ENCODE results near the gene ZBTB20.
A peak's percentile ranks its signal among the peaks of the same experiment; 100 is the strongest.

ZBTB20 gene

DNA sequence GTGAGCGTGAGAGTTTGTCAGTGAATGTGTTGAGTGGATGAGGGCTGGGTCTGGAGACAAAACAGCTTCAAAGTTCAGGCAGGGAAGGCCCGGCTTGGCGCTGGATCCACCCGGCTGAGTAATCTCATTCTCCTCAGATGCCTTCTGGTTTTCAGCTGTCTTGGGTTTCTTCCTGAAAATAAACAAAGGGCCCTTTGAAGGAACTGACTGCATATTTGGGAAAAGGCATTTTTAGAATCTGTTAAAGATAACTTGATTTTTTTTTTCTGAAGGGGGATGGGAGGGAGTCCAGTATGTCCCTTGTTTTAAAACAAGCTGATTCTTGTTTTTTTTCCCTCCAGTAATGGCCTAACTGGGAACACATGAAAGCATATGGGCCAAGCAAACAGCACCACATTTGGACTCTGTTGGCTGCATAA lies 766.8 kb downstream of the ZBTB20 start:
- H3K36me3 Mint-ChIP-seq = peaks cover 7 to 28% of the 10 kb centered on the region in 2 donors
- no peak overlapping the region for H3K4me3 Mint-ChIP-seq
- H3K4me1 Mint-ChIP-seq = peaks cover 0 to 5% of the 10 kb centered on the region in 2 donors
- H3K9me3 Mint-ChIP-seq = no peaks in the 10 kb centered on the region
- H3K27ac Mint-ChIP-seq = no peak overlapping the region
- ATAC-seq (replicated peaks) = no peak
- no peaks in the 10 kb centered on the region for H3K27me3 Mint-ChIP-seq
- no peak for DNase-seq

DNA sequence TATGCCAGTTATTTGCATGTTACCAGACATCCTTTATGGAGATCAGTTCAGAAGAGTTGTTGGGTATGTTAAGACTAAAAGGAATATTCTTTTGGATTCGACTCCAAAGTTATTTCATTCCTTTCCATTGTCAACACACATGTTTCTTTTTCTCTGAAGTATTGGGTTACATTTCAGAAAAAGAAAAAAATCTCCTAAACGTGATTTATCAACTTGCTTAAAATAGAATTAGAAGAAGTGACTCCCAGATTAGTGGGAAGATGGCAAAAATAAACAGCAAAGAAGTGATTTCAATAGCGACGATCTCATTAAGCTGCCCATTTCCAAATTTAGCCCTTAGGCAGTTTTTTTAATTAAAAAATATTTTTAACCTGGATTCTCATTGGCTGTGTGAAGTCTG lies 767.8 kb downstream of the ZBTB20 start:
- Mint-ChIP-seq H3K27me3 (no peaks in the 10 kb centered on the region), H3K27ac (no peak overlapping the region)

DNA sequence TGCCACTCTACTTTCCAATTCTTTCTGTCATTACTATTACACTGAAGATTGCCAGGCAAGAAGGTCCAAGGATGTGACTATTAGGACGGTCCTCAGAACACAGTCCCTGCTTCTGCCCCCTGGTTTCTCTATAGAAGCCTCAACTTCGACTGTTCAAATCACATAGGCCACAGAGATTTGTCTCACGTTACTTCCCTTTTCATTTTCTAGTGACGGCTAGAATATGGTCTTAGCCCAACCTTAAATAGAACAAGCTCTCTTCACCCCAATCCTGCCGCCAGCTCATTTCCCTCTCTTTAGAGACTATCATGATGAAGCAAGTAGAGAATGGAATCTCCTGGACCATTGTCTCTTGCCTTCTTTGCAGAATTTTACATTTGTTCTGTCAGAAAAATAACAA lies 768.3 kb downstream of the ZBTB20 start:
- no peak for DNase-seq
- no peak overlapping the region for H3K4me3 Mint-ChIP-seq
- peak overlapping the region; percentile 20 for H3K27ac Mint-ChIP-seq
- no peaks in the 10 kb centered on the region for H3K4me1 Mint-ChIP-seq
- H3K9me3 Mint-ChIP-seq = no peaks in the 10 kb centered on the region
- H3K36me3 Mint-ChIP-seq = peaks cover 7 to 28% of the 10 kb centered on the region in 2 donors
- H3K27me3 Mint-ChIP-seq = no peaks in the 10 kb centered on the region
- ATAC-seq (replicated peaks) = no peak

More for the DNA sequence above, 767.8 kb downstream of the ZBTB20 start:
- ATAC-seq (replicated peaks) = no peak
- H3K4me1 Mint-ChIP-seq = peaks cover 0 to 4% of the 10 kb centered on the region in 2 donors
- H3K36me3 Mint-ChIP-seq = peaks cover 7 to 28% of the 10 kb centered on the region in 2 donors
- no peak overlapping the region for H3K4me3 Mint-ChIP-seq
- DNase-seq = no peak
- no peaks in the 10 kb centered on the region for H3K9me3 Mint-ChIP-seq

DNA sequence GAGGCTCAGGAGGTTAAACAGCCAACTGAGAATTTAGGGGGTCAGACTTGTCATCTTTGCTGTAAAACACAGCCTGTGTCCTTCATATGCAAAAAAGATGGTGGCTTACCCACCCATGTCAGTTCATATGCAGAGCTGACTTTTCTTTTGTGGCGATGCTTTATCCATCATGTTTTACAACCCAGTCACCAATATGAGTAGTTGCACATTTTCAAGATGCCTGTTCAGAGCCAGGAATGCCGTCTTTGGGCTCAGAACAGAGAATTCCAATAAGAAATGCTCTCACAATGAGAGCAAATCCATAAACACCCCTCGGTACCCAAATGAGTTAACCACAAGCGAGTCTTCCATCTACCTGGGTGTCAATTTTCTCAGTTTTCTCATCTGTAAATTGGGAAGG lies 769.7 kb downstream of the ZBTB20 start:
- DNase-seq = no peak
- Mint-ChIP-seq H3K4me1 (no peaks in the 10 kb centered on the region), H3K27ac (no peak overlapping the region), H3K27me3 (no peaks in the 10 kb centered on the region), H3K4me3 (no peak overlapping the region), H3K9me3 (no peaks in the 10 kb centered on the region), H3K36me3 (peaks cover 7 to 28% of the 10 kb centered on the region in 2 donors)
- ATAC-seq (replicated peaks) = no peak

DNA sequence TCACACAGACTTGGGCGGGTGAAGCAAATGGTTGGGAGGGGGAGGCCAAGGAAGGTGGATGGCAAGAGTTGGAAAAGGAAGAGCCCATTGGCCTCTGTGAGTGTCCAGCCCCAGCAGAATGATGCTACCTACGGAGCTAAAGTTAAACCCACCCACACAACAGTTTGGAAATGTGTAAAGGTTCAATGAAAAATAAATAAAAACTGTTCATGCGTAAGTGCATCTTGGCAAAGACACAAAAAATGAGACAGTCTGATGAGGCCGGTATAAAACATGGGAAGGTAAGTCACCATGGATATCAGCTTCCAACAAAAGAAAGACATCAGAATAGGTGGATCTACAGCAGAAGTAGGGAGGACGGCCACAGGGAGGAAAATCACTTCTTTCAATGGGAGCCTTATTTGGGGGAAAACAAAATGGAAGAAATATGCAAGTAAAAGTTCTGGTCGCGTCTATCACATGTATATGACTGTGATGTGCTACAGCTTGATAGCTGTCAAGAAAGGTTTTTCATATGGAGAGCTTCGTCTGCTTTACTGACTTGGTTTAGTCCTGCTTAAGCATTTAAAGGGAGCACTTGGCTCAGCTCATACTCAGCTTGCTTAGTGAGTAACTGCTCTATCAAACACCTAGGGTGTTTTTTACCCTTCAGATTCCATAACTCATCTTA lies 770.4 kb downstream of the ZBTB20 start:
- Mint-ChIP-seq H3K4me1 (no peaks in the 10 kb centered on the region), H3K9me3 (no peaks in the 10 kb centered on the region), H3K36me3 (peaks cover 7 to 35% of the 10 kb centered on the region in 2 donors), H3K4me3 (no peak overlapping the region), H3K27me3 (no peaks in the 10 kb centered on the region), H3K27ac (no peak overlapping the region)
- DNase-seq (no peak), ATAC-seq (replicated peaks) (no peak)

DNA sequence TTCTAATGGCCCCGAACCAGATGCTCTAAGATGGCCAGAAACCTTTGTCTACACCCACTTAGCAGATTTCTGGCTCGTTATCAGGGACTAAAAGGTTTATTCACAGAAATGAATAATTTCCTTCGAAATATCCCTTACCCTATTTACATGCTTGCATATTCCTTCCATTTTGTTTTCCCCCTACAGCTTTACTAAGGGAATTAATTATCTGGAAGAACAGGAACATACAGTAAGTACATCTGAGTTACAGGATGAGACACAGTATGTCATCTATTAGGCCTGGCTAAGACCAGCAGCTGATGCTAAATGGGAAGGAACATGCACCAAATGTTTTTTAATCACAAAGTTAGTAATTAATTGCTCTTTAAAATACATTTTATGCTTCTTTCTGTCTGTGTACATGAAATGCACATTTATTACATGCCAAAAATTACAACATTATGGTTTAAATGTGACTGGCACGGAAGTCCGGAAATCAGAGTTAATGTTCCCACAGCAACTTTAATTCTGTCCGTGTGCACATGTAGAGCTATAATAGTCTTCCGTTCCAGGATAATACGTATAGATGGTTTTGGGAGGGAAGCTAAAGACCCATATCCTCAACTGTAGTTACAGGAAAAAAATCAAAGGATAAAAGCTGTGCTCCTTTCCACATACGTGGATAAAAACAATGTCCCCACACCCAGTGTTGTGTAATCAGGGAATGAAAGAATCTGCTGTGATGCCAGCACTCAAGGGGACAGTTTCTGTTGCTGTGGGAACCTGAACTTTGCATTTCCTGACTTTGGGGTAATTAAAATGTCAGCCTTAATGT lies 771.3 kb downstream of the ZBTB20 start:
- Mint-ChIP-seq H3K4me3 (no peak overlapping the region), H3K36me3 (peaks cover 7 to 35% of the 10 kb centered on the region in 2 donors), H3K27me3 (no peaks in the 10 kb centered on the region), H3K9me3 (no peaks in the 10 kb centered on the region), H3K27ac (no peak overlapping the region), H3K4me1 (no peaks in the 10 kb centered on the region)
- DNase-seq (no peak), ATAC-seq (replicated peaks) (no peak)

DNA sequence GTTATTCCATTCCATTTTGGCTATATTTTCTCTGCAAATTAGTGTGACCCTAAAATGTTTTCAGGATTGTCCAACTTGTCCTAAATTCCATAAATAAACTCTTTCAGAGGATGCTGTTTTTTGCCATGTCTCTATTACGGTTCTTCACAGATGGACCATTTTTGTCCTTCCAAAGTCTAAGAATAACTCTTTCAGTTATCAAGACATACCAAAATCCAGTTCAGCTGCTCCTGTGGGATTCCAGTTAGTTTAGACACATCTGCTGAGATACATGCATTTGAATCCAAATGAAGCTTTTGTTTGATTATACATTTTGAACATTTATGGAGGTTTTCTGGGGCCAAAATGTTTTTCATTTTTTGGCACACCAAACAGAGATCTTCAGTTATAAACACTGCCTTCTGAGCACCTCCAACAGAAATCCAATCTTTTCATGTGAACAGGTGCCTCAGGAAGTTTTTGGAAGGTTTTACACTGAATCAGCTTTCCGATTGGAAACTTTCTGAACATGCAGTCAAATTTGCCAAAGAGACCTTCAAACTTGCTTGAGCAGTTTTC lies 772.6 kb downstream of the ZBTB20 start:
- ATAC-seq (replicated peaks) (no peak), DNase-seq (no peak)
- H3K27ac Mint-ChIP-seq = no peak overlapping the region
- H3K36me3 Mint-ChIP-seq = peaks cover 5 to 30% of the 10 kb centered on the region in 2 donors
- H3K27me3 Mint-ChIP-seq = no peaks in the 10 kb centered on the region
- H3K4me1 Mint-ChIP-seq = no peaks in the 10 kb centered on the region
- no peaks in the 10 kb centered on the region for H3K9me3 Mint-ChIP-seq
- H3K4me3 Mint-ChIP-seq = no peak overlapping the region

DNA sequence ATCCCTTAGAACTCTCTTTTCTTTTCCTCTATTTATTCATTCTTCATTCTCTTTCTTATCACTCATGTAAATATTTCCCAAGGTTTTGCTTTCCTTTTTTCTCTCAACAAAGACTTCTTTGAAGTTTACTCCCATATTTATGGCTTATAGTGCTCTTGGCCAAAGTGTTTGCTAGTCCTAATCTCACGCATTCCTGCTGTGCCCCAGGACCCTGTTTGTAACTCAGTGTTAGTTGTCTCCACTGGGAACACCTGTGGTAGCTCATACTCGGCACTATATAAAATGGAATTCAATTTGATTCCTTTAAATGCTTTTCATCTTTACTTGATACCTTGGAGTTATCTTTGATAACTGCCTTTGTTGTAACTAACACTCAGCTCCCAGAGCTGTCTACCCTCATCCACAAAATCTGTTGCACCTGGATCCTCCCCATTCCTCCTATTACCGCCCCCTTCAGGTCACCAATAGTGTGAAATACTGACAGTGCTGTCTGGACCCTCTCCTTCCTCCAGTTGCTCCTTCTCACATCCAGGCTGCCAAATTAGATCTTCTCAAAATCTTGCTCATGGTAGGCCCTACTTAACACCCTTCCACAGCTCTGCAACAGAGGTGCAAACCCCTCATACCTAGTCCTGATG lies 776.4 kb downstream of the ZBTB20 start:
- Mint-ChIP-seq H3K36me3 (peaks cover 0 to 7% of the 10 kb centered on the region in 2 donors), H3K4me1 (no peaks in the 10 kb centered on the region), H3K4me3 (no peak overlapping the region), H3K27ac (peak overlapping the region; percentile 22), H3K27me3 (no peaks in the 10 kb centered on the region), H3K9me3 (no peaks in the 10 kb centered on the region)
- ATAC-seq (replicated peaks) = no peak
- no peak for DNase-seq

DNA sequence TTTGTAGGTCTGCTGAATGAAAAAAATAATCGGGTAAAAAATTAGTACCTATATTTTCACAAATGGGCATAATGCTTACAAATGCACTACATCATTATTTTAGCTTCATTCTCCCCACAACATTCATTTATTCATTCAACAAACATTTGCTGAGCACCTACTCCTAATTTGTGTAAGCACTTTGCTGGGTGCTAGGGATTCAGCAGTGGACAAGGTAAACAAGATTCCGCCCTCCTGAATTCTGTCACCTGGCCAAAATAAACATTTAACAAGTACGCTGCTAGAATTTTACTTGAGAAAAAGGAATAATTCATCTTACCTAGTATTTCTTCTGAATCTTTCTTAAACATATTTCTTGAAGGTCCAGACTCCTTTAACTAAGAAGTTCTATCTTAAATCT lies 781.2 kb downstream of the ZBTB20 start:
- Mint-ChIP-seq H3K4me3 (no peak overlapping the region), H3K27me3 (no peaks in the 10 kb centered on the region), H3K27ac (no peak overlapping the region), H3K36me3 (no peaks in the 10 kb centered on the region), H3K9me3 (no peaks in the 10 kb centered on the region), H3K4me1 (peaks cover 4 to 11% of the 10 kb centered on the region in 2 donors)
- ATAC-seq (replicated peaks) (no peak), DNase-seq (no peak)

DNA sequence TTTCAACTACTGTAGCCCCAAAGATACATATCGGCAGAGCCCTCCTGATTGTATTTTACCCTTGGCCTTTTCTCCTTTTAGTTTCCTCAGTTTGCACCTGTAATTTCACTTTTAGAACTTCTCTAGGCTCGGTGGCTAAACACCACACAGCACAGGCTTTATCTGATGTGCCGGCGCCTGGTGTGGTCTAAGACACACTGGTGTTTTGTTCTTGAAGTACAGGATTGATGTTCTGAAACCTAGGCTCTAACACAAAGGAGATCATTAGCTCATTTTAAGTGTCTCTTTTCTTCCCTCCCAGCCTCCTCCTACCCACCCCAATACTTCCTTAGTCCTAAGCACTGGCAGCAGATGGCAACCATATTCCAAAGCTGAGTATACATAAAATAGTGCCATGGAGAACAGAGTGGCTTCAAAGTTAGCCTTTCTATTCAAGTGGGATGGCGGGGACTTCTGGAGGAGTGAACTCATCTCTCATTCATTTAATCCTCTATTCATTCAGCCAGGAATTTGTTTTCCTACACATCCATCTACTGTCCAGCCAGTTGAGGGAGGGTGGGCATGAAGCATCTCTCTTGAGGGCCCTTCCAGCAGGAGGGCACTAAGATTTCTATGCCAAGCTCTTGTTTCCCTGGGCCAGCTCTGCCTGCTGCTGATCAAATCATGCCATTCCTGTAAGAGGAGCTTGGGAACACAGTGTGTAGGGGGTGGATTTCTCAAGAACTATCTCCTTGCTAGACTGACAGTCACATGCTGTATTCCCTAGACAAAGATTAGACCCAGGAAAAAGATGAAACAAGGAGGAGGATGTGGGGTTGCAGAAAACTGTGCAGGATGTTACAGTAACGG lies 782.1 kb downstream of the ZBTB20 start:
- Mint-ChIP-seq H3K36me3 (no peaks in the 10 kb centered on the region), H3K4me1 (peaks cover 4 to 11% of the 10 kb centered on the region in 2 donors), H3K4me3 (no peak overlapping the region), H3K27me3 (no peaks in the 10 kb centered on the region), H3K9me3 (no peaks in the 10 kb centered on the region), H3K27ac (no peak overlapping the region)
- no peak for DNase-seq
- no peak for ATAC-seq (replicated peaks)

DNA sequence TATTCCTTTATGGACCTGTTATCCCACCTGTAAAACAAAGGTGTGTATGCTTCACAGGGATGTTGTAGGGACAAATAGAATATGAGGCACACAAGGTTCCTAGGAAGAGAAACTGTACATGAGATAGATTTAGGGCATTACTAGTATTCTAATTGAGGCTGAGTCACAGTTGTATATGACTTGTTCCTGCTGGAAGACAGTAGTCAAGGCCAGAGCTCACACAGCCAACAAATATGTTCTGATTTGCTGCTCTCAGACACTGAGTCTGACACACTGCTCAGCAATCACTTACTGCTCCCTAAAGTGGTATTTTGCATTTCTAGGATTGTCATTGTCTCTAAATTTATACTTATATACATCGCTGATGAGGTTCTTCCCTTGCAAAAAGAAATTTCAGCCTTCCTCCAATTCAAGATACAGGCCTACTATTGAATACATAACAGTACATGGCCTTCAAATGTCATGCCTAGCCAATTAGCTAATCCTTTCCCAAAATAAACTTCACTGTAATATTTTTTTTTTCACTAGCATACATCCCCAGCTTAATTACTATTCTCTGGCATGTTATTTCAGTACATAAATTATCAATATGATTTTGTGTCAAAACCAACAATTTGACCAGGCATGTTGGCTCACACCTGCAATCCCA lies 783.4 kb downstream of the ZBTB20 start:
- H3K4me3 Mint-ChIP-seq = no peak overlapping the region
- peaks cover 4 to 11% of the 10 kb centered on the region in 2 donors for H3K4me1 Mint-ChIP-seq
- no peak overlapping the region for H3K27ac Mint-ChIP-seq
- H3K27me3 Mint-ChIP-seq = no peaks in the 10 kb centered on the region
- DNase-seq (no peak), ATAC-seq (replicated peaks) (no peak)
- H3K9me3 Mint-ChIP-seq = no peaks in the 10 kb centered on the region
- no peaks in the 10 kb centered on the region for H3K36me3 Mint-ChIP-seq

DNA sequence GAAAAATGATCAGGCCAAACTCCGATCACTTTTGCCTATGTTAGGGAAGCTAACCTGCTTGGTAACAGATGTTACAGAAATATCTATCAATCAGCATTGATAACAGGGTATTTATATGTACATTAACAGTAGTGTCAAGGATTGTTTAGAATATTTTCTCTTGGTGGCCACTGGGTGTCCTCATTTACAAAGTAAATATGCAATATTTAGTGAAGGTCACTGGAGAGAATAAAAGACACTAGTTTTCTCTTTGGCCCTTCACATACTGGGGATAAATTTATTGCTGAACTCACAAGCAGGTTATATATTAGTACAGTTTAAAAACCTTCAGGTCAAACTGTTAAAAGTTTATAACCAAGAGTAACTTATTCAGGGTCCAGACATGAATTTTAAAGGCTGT lies 784.3 kb downstream of the ZBTB20 start:
- peaks cover 4 to 11% of the 10 kb centered on the region in 2 donors for H3K4me1 Mint-ChIP-seq
- DNase-seq = no peak
- peak in 1 of 2 donors; percentile 63 for ATAC-seq (replicated peaks)
- no peaks in the 10 kb centered on the region for H3K9me3 Mint-ChIP-seq
- H3K36me3 Mint-ChIP-seq = no peaks in the 10 kb centered on the region
- H3K4me3 Mint-ChIP-seq = no peak overlapping the region
- no peaks in the 10 kb centered on the region for H3K27me3 Mint-ChIP-seq
- H3K27ac Mint-ChIP-seq = no peak overlapping the region

DNA sequence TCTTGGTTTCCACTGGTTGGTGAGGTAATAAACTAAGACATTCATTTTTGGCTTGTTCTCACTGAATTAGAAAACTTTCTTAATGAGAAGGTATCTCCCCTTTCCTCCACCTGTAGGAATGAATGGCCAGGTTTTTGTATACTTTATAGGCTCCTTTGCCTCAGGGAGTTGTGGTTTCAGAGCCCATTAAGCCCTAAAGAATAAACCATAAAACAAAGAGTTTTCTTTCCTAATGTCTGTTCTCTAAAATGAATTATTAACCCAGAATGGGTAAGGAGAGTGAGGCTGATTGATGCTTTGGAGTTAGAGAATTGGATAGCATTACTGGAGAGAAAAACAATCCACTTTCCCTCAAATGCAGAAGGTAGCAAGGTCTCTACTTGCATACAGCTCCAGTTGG lies 785.7 kb downstream of the ZBTB20 start:
- ATAC-seq (replicated peaks) (no peak), DNase-seq (no peak)
- Mint-ChIP-seq H3K9me3 (no peaks in the 10 kb centered on the region), H3K4me1 (peaks cover 4 to 11% of the 10 kb centered on the region in 2 donors), H3K27ac (no peak overlapping the region), H3K4me3 (no peak overlapping the region), H3K27me3 (no peaks in the 10 kb centered on the region), H3K36me3 (no peaks in the 10 kb centered on the region)

All from stimulated activated naive B cell treated with anti-CD40 and anti-IgM and Interleukin-4, amounts not matched to agents 10 μg/mL and 1 μg/mL and 100 μg/mL, for 72 hours (primary cell).